Measurements from ENCODE around the gene SELENOK. TPM values are rescaled to one million over a fixed set of nuclear protein-coding genes. Genes with fewer than 3 reads are reported as not detected.

The SELENOK gene
- total and polyA plus RNA-seq, 2 of the 13 experiments (the other 11 are each of a cell fraction or from before 2014, with no cell fraction given): 67.0 to 81.0 TPM

- TF ChIP-seq ZNF383 (CRISPR knock-in tag; IDR thresholded peaks at IDR 0.05; ENCODE audit: borderline replicate concordance): 0 out of 2 replicates have a peak, but pooled peaks have one; percentile 41
- TF ChIP-seq ZNF124 (CRISPR knock-in tag; IDR thresholded peaks at IDR 0.05): 0 out of 2 replicates have a peak, but pooled peaks have one; percentile 52
- peak; percentile 84 for TF ChIP-seq THAP11 (CRISPR knock-in tag; IDR thresholded peaks at IDR 0.05)
- TF ChIP-seq ZNF891 (CRISPR knock-in tag; IDR thresholded peaks at IDR 0.05): peak; percentile 48; the same call in 1 of the 2 replicates
- peak; percentile 80 for TF ChIP-seq ZNF451 (CRISPR knock-in tag; IDR thresholded peaks at IDR 0.05)
- no peak for TF ChIP-seq NCOA1 (CRISPR knock-in tag; IDR thresholded peaks at IDR 0.05)
- peak; percentile 87 for TF ChIP-seq ZC3H13 (CRISPR knock-in tag; IDR thresholded peaks at IDR 0.05)
- TF ChIP-seq PLSCR1 (CRISPR knock-in tag; IDR thresholded peaks at IDR 0.05; ENCODE audit: borderline replicate concordance): no peak
- TF ChIP-seq ZKSCAN5 (CRISPR knock-in tag; IDR thresholded peaks at IDR 0.05): no peak
- no peak for TF ChIP-seq SETDB1 (CRISPR knock-in tag; IDR thresholded peaks at IDR 0.05; ENCODE audit: borderline replicate concordance)
- peak; percentile 21; the same call in 1 of the 2 replicates for TF ChIP-seq NFYB (CRISPR knock-in tag; IDR thresholded peaks at IDR 0.05)
- TF ChIP-seq NFYC (CRISPR knock-in tag; IDR thresholded peaks at IDR 0.05): no peak
- peak; percentile 11; the same call in 1 of the 2 replicates for TF ChIP-seq TFE3 (CRISPR knock-in tag; IDR thresholded peaks at IDR 0.05)
- no peak for TF ChIP-seq WIZ (CRISPR knock-in tag; IDR thresholded peaks at IDR 0.05)
- TF ChIP-seq HOXA5 (CRISPR knock-in tag; IDR thresholded peaks at IDR 0.05): peak; percentile 46; the same call in 1 of the 2 replicates
- TF ChIP-seq, protein P1, sequence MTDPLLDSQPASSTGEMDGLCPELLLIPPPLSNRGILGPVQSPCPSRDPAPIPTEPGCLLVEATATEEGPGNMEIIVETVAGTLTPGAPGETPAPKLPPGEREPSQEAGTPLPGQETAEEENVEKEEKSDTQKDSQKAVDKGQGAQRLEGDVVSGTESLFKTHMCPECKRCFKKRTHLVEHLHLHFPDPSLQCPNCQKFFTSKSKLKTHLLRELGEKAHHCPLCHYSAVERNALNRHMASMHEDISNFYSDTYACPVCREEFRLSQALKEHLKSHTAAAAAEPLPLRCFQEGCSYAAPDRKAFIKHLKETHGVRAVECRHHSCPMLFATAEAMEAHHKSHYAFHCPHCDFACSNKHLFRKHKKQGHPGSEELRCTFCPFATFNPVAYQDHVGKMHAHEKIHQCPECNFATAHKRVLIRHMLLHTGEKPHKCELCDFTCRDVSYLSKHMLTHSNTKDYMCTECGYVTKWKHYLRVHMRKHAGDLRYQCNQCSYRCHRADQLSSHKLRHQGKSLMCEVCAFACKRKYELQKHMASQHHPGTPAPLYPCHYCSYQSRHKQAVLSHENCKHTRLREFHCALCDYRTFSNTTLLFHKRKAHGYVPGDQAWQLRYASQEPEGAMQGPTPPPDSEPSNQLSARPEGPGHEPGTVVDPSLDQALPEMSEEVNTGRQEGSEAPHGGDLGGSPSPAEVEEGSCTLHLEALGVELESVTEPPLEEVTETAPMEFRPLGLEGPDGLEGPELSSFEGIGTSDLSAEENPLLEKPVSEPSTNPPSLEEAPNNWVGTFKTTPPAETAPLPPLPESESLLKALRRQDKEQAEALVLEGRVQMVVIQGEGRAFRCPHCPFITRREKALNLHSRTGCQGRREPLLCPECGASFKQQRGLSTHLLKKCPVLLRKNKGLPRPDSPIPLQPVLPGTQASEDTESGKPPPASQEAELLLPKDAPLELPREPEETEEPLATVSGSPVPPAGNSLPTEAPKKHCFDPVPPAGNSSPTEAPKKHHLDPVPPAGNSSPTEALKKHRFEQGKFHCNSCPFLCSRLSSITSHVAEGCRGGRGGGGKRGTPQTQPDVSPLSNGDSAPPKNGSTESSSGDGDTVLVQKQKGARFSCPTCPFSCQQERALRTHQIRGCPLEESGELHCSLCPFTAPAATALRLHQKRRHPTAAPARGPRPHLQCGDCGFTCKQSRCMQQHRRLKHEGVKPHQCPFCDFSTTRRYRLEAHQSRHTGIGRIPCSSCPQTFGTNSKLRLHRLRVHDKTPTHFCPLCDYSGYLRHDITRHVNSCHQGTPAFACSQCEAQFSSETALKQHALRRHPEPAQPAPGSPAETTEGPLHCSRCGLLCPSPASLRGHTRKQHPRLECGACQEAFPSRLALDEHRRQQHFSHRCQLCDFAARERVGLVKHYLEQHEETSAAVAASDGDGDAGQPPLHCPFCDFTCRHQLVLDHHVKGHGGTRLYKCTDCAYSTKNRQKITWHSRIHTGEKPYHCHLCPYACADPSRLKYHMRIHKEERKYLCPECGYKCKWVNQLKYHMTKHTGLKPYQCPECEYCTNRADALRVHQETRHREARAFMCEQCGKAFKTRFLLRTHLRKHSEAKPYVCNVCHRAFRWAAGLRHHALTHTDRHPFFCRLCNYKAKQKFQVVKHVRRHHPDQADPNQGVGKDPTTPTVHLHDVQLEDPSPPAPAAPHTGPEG (CRISPR knock-in tag; IDR thresholded peaks at IDR 0.05): no peak
- TF ChIP-seq BORCS8-MEF2B (CRISPR knock-in tag; IDR thresholded peaks at IDR 0.05): peak; percentile 91
- no peak for TF ChIP-seq TRIM24 (CRISPR knock-in tag; IDR thresholded peaks at IDR 0.05)
- TF ChIP-seq ZNF230 (CRISPR knock-in tag; IDR thresholded peaks at IDR 0.05): peak; percentile 83; the same call in 1 of the 2 replicates
- TF ChIP-seq HES4 (CRISPR knock-in tag; IDR thresholded peaks at IDR 0.05; ENCODE audit: borderline replicate concordance): peak; percentile 38; the same call in 1 of the 2 replicates
- no peak for TF ChIP-seq NAIF1 (CRISPR knock-in tag; IDR thresholded peaks at IDR 0.05; ENCODE audit: borderline replicate concordance)
- 0 out of 2 replicates have a peak, but pooled peaks have one; percentile 80 for TF ChIP-seq ETV6 (CRISPR knock-in tag; conservative IDR thresholded peaks at IDR 0.05)
These were observed 9.7 kb downstream of the SELENOK start, which contains the start of gene ACTR8 (continued) for GRCh38 chr3:53881691-53882593.
